Keratinocyte (primary cell): ENCODE measurements around the gene FUZ. TPM values are rescaled to one million over a fixed set of nuclear protein-coding genes. Genes with fewer than 3 reads are reported as not detected.

Experiments used
- DNase-seq: peaks from one replicate; pipeline ENCODE4 v3.0.0-alpha.2; 2011; ENCODE audit warnings: low read depth, missing footprints, low spot score
- FAIRE-seq: peaks from 2 replicates; lab custom pipeline; 2011; peaks lifted over from hg19 to GRCh38; lab: Jason Lieb, UNC
- H2AFZ ChIP-seq: 2 replicates; pipeline ENCODE4 v1.6.0; 2012; ENCODE audit warnings: low read length, control low read depth, inconsistent platforms; ENCODE audit not compliant: control insufficient read depth
- H3K27ac ChIP-seq: 2 replicates; pipeline ENCODE4 v1.5.1; 2011; ENCODE audit warnings: low read length; ENCODE audit not compliant: control insufficient read depth, insufficient read depth
- H3K27me3 ChIP-seq: 3 replicates; pipeline ENCODE4 v1.6.0; 2011; ENCODE audit warnings: low read length; ENCODE audit not compliant: control insufficient read depth, insufficient read depth; ENCODE audit errors: extremely low read depth
- H3K36me3 ChIP-seq, 2 experiments: 2 replicates in 1 of 2; 3 replicates in 1 of 2; pipeline ENCODE4 v1.5.1; 2011; ENCODE audit warnings: low read length in 2 of 2, mild to moderate bottlenecking in 1 of 2; ENCODE audit not compliant: control insufficient read depth in 2 of 2, insufficient read depth in 2 of 2; ENCODE audit errors: extremely low read depth in 1 of 2
- H3K4me1 ChIP-seq: 3 replicates; pipeline ENCODE4 v1.5.1; 2011; ENCODE audit warnings: low read length; ENCODE audit not compliant: control insufficient read depth, insufficient read depth; ENCODE audit errors: extremely low read depth
- H3K4me2 ChIP-seq: 3 replicates; pipeline ENCODE4 v1.6.0; 2011; ENCODE audit warnings: low read depth, low read length; ENCODE audit not compliant: control insufficient read depth, insufficient read depth; ENCODE audit errors: extremely low read depth
- H3K4me3 ChIP-seq, 3 experiments: fragments of 200-600 bp in 1 of 3; sonication (generic) in 1 of 3; 2 replicates in 2 of 3; 3 replicates in 1 of 3; pipeline ENCODE4 v1.5.1; 2011 to 2016; ENCODE audit warnings: low read length in 3 of 3, mild to moderate bottlenecking in 3 of 3, control low read depth in 2 of 3, inconsistent platforms in 1 of 3, low read depth in 1 of 3, mixed read lengths in 1 of 3, mixed run types in 1 of 3, moderate library complexity in 1 of 3; ENCODE audit not compliant: control insufficient read depth in 2 of 3, insufficient read depth in 2 of 3; ENCODE audit errors: extremely low read depth in 1 of 3
- H3K79me2 ChIP-seq: 2 replicates; pipeline ENCODE4 v1.6.0; 2012; ENCODE audit warnings: low read length; ENCODE audit not compliant: control insufficient read depth, insufficient read depth
- H3K9ac ChIP-seq: 3 replicates; pipeline ENCODE4 v1.6.0; 2011; ENCODE audit warnings: low read length; ENCODE audit not compliant: control insufficient read depth, insufficient read depth; ENCODE audit errors: extremely low read depth
- H3K9me1 ChIP-seq: 3 replicates; pipeline ENCODE4 v1.6.0; 2011; ENCODE audit warnings: low read length; ENCODE audit not compliant: control insufficient read depth, insufficient read depth; ENCODE audit errors: extremely low read depth
- H3K9me3 ChIP-seq: 2 replicates; pipeline ENCODE4 v1.5.1; 2012; ENCODE audit warnings: low read depth, low read length; ENCODE audit not compliant: control insufficient read depth
- H4K20me1 ChIP-seq: 3 replicates; pipeline ENCODE4 v1.6.0; 2011; ENCODE audit warnings: low read length; ENCODE audit not compliant: control insufficient read depth, insufficient read depth; ENCODE audit errors: extremely low read depth
- EZH2 ChIP-seq: IDR thresholded peaks from one replicate; pipeline ENCODE4 v1.6.1; 2012; ENCODE audit warnings: inconsistent platforms, mild to moderate bottlenecking, low read length, moderate library complexity
- dilution Hi-C: fragments of 300-500 bp; cut with MboI; formaldehyde crosslinking; loops from one replicate; pipeline ENCODE4 v1.7.0; 2020; ENCODE audit warnings: low sequenced_read_pairs; ENCODE audit not compliant: extremely low pct_ligation_motif_present
- polyA plus RNA-seq, 5 experiments: library from polyadenylated mRNA; depleted of rRNA in 3 of 5; stranded (reverse) in 3 of 5; stranded (forward) in 1 of 5; unstranded in 1 of 5; fragments of >200 nt; gene quantifications; 1 replicate in 1 of 5; 2 replicates in 3 of 5; 3 replicates in 1 of 5; pipeline versions ENCODE4 v1.2.1 to v1.2.3, GENCODE V29; 2011 to 2012; ENCODE audit warnings: missing spikeins in 2 of 5, low read depth in 1 of 5, low replicate concordance in 1 of 5
- TF ChIP-seq, protein P1 (sequence below), 3 experiments: IDR thresholded peaks in 1 of 3; conservative IDR thresholded peaks in 1 of 3; optimal IDR thresholded peaks in 1 of 3; 2 replicates in 2 of 3; 3 replicates in 1 of 3; pipeline versions ENCODE3 to v1.5.1; 2011; ENCODE audit warnings: low read length in 3 of 3, mild to moderate bottlenecking in 3 of 3, moderate library complexity in 2 of 3, control low read depth in 1 of 3, inconsistent platforms in 1 of 3; ENCODE audit not compliant: insufficient read depth in 2 of 3; ENCODE audit errors: extremely low read depth in 1 of 3

FUZ gene
- polyA plus RNA-seq, 1 donor (not counting 4 experiments of a cell fraction or from before 2014, with no cell fraction given) = 3.7 TPM

- TF ChIP-seq, protein P1, sequence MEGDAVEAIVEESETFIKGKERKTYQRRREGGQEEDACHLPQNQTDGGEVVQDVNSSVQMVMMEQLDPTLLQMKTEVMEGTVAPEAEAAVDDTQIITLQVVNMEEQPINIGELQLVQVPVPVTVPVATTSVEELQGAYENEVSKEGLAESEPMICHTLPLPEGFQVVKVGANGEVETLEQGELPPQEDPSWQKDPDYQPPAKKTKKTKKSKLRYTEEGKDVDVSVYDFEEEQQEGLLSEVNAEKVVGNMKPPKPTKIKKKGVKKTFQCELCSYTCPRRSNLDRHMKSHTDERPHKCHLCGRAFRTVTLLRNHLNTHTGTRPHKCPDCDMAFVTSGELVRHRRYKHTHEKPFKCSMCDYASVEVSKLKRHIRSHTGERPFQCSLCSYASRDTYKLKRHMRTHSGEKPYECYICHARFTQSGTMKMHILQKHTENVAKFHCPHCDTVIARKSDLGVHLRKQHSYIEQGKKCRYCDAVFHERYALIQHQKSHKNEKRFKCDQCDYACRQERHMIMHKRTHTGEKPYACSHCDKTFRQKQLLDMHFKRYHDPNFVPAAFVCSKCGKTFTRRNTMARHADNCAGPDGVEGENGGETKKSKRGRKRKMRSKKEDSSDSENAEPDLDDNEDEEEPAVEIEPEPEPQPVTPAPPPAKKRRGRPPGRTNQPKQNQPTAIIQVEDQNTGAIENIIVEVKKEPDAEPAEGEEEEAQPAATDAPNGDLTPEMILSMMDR (optimal IDR thresholded peaks at IDR 0.05 in 1 of 3, IDR thresholded peaks at IDR 0.05 in 1 of 3, conservative IDR thresholded peaks at IDR 0.05 in 1 of 3; ENCODE audit: extremely low read depth in 1 of 3, insufficient read depth in 2 of 3, low read length in 3 of 3) = no peak
- TF ChIP-seq EZH2 = no peak
- no peak overlapping the region for H3K27ac ChIP-seq
- H3K4me2 ChIP-seq = no peak overlapping the region
- FAIRE-seq = no peak
- no peaks in the 10 kb centered on the region for H3K27me3 ChIP-seq
- H3K9ac ChIP-seq = no peak overlapping the region
- dilution Hi-C loops = no loop called here
- no peaks in the 10 kb centered on the region for H4K20me1 ChIP-seq
- H2AFZ ChIP-seq = no peak overlapping the region
- no peaks in the 10 kb centered on the region for H3K9me1 ChIP-seq
- H3K9me3 ChIP-seq = no peaks in the 10 kb centered on the region
- no peaks in the 10 kb centered on the region for H3K36me3 ChIP-seq
- H3K4me3 ChIP-seq = no peak overlapping the region
- DNase-seq = no peak
- H3K4me1 ChIP-seq = peaks cover 14% of the 10 kb centered on the region
- no peaks in the 10 kb centered on the region for H3K79me2 ChIP-seq
Measured at GRCh38 chr19:49845414-49845813, 32.3 kb upstream of the FUZ start.

- Histone ChIP-seq H3K4me2 (no peak overlapping the region), H3K27me3 (no peaks in the 10 kb centered on the region), H4K20me1 (no peaks in the 10 kb centered on the region), H3K27ac (no peak overlapping the region), H3K9me1 (no peaks in the 10 kb centered on the region), H2AFZ (no peak overlapping the region), H3K4me1 (peaks cover 9% of the 10 kb centered on the region), H3K9ac (no peak overlapping the region), H3K79me2 (no peaks in the 10 kb centered on the region), H3K36me3 (no peaks in the 10 kb centered on the region), H3K9me3 (no peaks in the 10 kb centered on the region), H3K4me3 (no peak overlapping the region)
- dilution Hi-C loops = no loop called here
- TF ChIP-seq, protein P1 (optimal IDR thresholded peaks at IDR 0.05 in 1 of 3, IDR thresholded peaks at IDR 0.05 in 1 of 3, conservative IDR thresholded peaks at IDR 0.05 in 1 of 3; ENCODE audit: extremely low read depth in 1 of 3, insufficient read depth in 2 of 3, low read length in 3 of 3) = no peak
- TF ChIP-seq EZH2 = no peak
- FAIRE-seq (no peak), DNase-seq (no peak)
Measured at GRCh38 chr19:49844138-49845095, 31.3 kb upstream of the FUZ start.
